ENCODE results near the gene ETV5. TPM values are rescaled to one million over a fixed set of nuclear protein-coding genes. Genes with fewer than 3 reads are reported as not detected.

Gene ETV5
- total RNA-seq, 1 experiment from 2014 or later: 65.7 TPM

- no peak overlapping the region for H3K27ac ChIP-seq
Observed at GRCh38 chr3:186044968-186045367, 63.9 kb downstream of the ETV5 start.

GRCh38 chr3:186044427-186044826 lies 64.5 kb downstream of the ETV5 start:
- H2AFZ ChIP-seq: no peak overlapping the region

More at GRCh38 chr3:186044968-186045367, 63.9 kb downstream of the ETV5 start:
- no peaks in the 10 kb centered on the region for H3K79me2 ChIP-seq (ENCODE audit: low read depth)
- no peak for TF ChIP-seq EZH2 (IDR thresholded peaks at IDR 0.05; ENCODE audit: low read depth)
- TF ChIP-seq CTCF (conservative IDR thresholded peaks at IDR 0.05): no peak
- H4K20me1 ChIP-seq (ENCODE audit: insufficient read depth): no peaks in the 10 kb centered on the region
- CTCF ChIA-PET: no interaction called here
- POLR2A ChIA-PET (ENCODE audit: unreplicated experiment): no interaction called here
- H3K4me3 ChIP-seq: no peak overlapping the region
- peaks cover 16% of the 10 kb centered on the region; the same call in 1 of the 2 replicates for H3K36me3 ChIP-seq (ENCODE audit: low read depth)
- BruUV-seq (replicated peaks): no TSS peak
- no peaks in the 10 kb centered on the region for H3K9me2 ChIP-seq (ENCODE audit: insufficient read depth)
- no peaks in the 10 kb centered on the region for H3K9me3 ChIP-seq (ENCODE audit: insufficient read depth, low read depth)
- H3K4me2 ChIP-seq: no peak overlapping the region
- no peaks in the 10 kb centered on the region for H3K27me3 ChIP-seq (ENCODE audit: insufficient read depth, low read depth)
- peaks cover 8% of the 10 kb centered on the region; the same call in 1 of the 2 replicates for H3F3A ChIP-seq (ENCODE audit: insufficient read depth, low read depth)
- no peaks in the 10 kb centered on the region for H3K4me1 ChIP-seq (replicated peaks; ENCODE audit: insufficient read depth)
- intact Hi-C loops (cut with micrococcal nuclease; ENCODE audit: unreplicated experiment): no loop called here
- no peak for DNase-seq
- no peak overlapping the region for H2AFZ ChIP-seq

GRCh38 chr3:186042521-186043202 lies 66.2 kb downstream of the ETV5 start:
- Histone ChIP-seq H3K4me3 (no peak overlapping the region), H2AFZ (no peak overlapping the region), H3K4me1 (replicated peaks; ENCODE audit: insufficient read depth) (no peaks in the 10 kb centered on the region), H3K27ac (no peak overlapping the region), H3K9me2 (ENCODE audit: insufficient read depth) (no peaks in the 10 kb centered on the region), H3K9me3 (ENCODE audit: insufficient read depth, low read depth) (no peaks in the 10 kb centered on the region), H3K4me2 (no peak overlapping the region), H3K79me2 (ENCODE audit: low read depth) (no peaks in the 10 kb centered on the region), H3F3A (ENCODE audit: insufficient read depth, low read depth) (peaks cover 8% of the 10 kb centered on the region; the same call in 1 of the 2 replicates), H3K27me3 (ENCODE audit: insufficient read depth, low read depth) (no peaks in the 10 kb centered on the region), H3K36me3 (ENCODE audit: low read depth) (0 out of 2 replicates have a peak, but pooled peaks cover 6% of the 10 kb centered on the region), H4K20me1 (ENCODE audit: insufficient read depth) (no peaks in the 10 kb centered on the region)
- TF ChIP-seq EZH2 (IDR thresholded peaks at IDR 0.05; ENCODE audit: low read depth) (no peak), CTCF (conservative IDR thresholded peaks at IDR 0.05) (no peak)
- BruUV-seq (replicated peaks): no TSS peak
- POLR2A ChIA-PET (ENCODE audit: unreplicated experiment): no interaction called here
- intact Hi-C loops (cut with micrococcal nuclease; ENCODE audit: unreplicated experiment): no loop called here
- DNase-seq: no peak
- CTCF ChIA-PET: no interaction called here

More at GRCh38 chr3:186044427-186044826, 64.5 kb downstream of the ETV5 start:
- Histone ChIP-seq H3K4me1 (replicated peaks; ENCODE audit: insufficient read depth) (no peaks in the 10 kb centered on the region), H3K9me3 (ENCODE audit: insufficient read depth, low read depth) (no peaks in the 10 kb centered on the region), H4K20me1 (ENCODE audit: insufficient read depth) (no peaks in the 10 kb centered on the region), H3K36me3 (ENCODE audit: low read depth) (peaks cover 12% of the 10 kb centered on the region; the same call in 1 of the 2 replicates), H3K4me2 (no peak overlapping the region), H3K79me2 (ENCODE audit: low read depth) (no peaks in the 10 kb centered on the region), H3K9me2 (ENCODE audit: insufficient read depth) (no peaks in the 10 kb centered on the region), H3K4me3 (no peak overlapping the region), H3K27me3 (ENCODE audit: insufficient read depth, low read depth) (no peaks in the 10 kb centered on the region), H3F3A (ENCODE audit: insufficient read depth, low read depth) (peaks cover 8% of the 10 kb centered on the region; the same call in 1 of the 2 replicates), H3K27ac (no peak overlapping the region)
- no TSS peak for BruUV-seq (replicated peaks)
- POLR2A ChIA-PET (ENCODE audit: unreplicated experiment): no interaction called here
- intact Hi-C loops (cut with micrococcal nuclease; ENCODE audit: unreplicated experiment): no loop called here
- CTCF ChIA-PET: no interaction called here
- DNase-seq: no peak
- TF ChIP-seq CTCF (conservative IDR thresholded peaks at IDR 0.05) (no peak), EZH2 (IDR thresholded peaks at IDR 0.05; ENCODE audit: low read depth) (no peak)
